ENCODE measurements around the gene LYZL1.
"Not testable (repeated sequence)": the region's sequence is repeated elsewhere in the genome, so short reads cannot be mapped to it uniquely, and the experiment has no call there.

LYZL1 gene

GRCh38 chr10:29337526-29337925, 48.7 kb downstream of the LYZL1 start:
- not testable (repeated sequence) for DNase-seq

- DNase-seq: no peak
These were observed 54.8 kb downstream of the LYZL1 start for GRCh38 chr10:29343607-29344038.

DNA sequence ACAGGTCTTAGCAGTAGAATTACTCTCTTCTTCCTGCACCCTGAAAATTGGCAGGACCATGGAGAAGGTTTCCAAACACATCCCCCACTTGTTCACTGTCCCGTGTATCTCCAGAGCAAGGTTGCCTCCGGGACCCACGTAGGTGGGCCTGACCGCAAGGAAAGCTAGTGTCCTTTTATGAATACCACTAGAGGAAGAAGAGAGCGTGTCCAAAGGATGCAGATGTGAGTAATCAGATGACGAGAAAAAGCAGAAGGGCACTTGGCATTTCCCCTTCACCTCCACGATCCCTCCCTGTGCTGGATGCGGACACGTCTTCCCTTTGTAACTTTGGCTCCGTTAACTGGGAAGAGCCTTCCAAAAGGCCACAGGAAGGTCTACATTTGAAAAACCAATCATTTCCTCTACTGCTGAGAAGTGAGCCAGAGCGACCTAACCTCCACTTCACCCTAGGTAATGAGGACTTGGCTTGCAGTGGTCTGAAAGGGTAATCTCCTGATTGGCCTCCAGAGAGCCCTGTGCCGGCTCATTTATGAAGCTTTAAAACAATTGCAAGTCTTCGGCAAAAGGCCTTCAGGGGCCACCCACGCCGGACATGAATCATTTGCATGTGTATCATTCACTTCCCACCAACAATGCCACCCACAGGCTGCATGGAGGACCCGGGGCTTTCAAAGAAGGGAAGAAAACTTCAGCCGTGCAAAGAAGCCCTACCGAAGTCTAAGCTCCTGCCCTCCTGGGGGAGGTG, 55.4 kb downstream of the LYZL1 start:
- DNase-seq: no peak

- DNase-seq: no peak
These were observed 56.5 kb downstream of the LYZL1 start for GRCh38 chr10:29345144-29345909.

- no peak for DNase-seq
These were observed 57.0 kb downstream of the LYZL1 start for GRCh38 chr10:29345910-29346209.

DNA sequence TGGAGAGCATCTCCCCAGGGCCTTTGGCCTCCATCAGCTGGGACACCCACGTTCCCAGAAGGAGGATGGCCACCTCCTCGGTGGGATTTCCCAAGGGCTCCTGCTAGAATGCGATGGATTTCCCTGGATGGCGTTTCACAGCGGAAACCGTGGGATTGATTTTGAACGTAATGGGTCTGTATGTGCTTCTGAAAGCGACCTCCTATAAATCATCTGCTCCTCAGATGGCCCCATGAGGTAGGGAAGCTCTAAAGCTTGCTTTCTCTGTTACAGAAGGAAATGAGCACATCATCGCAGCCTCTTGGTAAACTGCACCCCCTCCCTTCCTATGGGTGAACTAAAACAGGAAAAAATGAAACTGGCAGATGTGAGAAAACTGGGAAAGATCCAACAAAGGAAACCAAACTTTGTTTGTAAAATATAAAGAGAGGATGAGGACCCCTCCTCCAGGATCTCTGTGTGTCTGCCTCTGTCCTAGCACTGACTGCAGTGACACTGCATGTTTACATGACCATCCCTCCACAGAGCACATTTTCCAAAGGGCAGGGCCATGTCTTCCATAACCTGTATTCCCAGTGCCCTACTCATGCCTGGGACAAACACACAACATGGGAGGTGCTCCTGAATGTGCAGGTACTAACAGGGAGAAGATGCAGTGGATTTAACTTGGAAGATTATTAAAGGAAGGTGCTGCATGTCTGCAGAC, 57.6 kb downstream of the LYZL1 start:
- DNase-seq: no peak

GRCh38 chr10:29348836-29349235, 60.0 kb downstream of the LYZL1 start:
- DNase-seq: no peak

- no peak for DNase-seq
These were observed 64.4 kb downstream of the LYZL1 start for GRCh38 chr10:29353305-29353704.

DNA sequence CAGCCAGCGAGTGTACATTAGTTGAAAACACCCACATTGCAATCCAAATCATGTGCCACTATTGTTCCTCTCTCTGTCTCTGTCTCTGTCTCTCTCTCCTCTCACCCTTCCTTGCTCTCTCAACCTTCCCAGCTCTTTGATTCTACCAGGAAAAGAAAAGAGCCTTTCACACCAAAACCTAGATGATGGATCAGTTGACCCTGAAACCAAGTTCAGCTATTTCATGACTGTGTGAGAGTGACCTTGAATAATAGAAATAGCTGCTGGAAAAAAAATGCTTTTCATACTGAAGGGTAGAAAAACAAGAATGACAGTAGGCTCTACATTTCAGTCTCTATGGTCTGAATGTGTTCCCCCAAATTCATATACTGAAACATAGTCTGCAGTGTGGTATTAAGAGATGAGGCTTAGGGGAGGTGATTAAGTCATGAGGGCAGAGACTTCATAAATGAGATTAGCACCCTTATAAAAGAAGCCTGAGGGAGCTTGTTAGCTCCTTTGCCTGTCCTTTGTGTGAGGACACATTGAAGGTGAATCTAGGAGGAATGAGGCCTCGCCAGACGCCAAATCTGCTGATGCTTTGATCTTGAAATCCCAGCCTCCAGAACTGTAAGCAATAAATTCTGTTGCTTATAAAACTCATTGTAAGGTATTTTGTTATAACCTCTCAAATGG, 65.2 kb downstream of the LYZL1 start:
- DNase-seq: no peak

DNA sequence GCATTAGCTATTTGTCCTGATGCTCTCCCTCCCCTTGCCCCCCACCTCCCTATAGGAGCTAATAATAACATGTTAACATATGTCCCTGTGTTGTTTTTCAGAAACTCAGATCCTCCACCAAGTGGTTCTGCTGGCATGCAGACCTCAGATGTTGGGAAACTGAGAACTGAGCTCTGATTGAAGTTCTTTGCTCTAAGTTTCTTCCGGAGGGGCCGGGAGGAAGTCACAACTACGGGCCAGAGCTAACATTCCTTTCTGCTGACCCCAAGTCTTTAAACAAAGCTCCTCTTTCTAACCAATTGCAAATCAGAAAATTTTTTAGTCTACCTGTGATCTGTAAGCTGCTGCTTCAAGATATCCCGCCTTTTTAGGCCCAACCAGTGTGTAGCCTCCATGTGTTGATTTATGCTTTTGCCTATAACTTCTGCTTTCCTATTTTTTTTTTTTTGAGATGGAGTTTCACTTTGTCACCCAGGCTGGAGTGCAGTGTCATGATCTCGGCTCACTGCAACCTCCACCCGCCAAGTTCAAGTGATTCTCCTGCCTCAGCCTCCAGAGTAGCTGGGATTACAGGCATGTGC, 66.6 kb downstream of the LYZL1 start:
- no peak for DNase-seq

DNA sequence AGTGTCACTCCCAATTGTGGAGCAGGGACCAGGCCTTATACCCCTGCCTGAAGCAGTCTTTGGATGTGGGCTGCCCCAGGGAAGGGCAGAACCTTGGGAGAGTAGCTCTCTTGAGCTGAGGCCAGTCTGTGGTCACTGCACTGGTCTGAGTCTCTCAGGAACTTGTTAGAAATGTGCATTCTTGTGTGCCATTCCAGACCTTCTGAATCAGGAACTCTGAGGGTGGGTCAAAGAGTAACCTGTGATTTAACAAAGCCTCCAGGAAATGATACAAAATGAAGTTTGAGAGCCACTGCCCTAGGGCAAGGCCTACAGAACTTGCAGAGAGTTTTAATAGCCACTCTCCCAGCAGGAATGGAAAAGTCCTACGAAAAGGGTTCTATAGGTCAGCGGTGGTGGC, 68.1 kb downstream of the LYZL1 start:
- DNase-seq: no peak

DNA sequence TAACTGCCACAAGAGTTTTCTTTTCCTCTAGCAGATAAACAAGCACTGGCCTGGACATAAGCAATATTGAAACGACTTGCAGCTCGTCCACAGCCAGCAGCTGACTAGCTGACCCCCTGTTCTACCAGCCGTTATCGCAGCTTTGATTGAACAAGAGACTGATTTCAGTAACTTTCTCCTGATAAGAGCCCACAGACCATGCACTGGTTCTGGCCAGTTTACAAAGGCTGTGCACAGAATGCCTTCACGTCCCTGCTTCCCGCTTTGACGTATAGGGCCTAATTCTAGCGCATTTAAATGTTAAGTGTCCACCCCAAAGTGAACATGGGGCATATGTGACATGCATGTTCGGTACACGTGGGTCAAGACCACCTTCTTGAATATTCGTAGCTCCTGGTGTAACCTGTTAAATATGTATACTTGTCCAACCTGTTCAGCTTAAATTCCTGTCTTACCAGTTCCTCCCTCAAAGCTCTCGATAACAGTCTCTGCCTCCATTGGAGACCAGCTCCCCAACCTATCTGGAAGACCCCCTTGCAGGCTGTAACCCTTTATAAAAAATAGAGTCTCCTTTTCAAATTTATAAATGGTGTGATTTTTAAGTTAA, 69.2 kb downstream of the LYZL1 start:
- DNase-seq: no peak

- DNase-seq: not testable (repeated sequence)
These were observed 71.5 kb downstream of the LYZL1 start for GRCh38 chr10:29360215-29360853.
